B cell (primary cell): ENCODE measurements around the gene PIK3R3.

Source experiments
- EZH2 ChIP-seq: IDR thresholded peaks from 2 replicates; pipeline ENCODE4 v1.6.1; 2012; ENCODE audit warnings: borderline replicate concordance, low read depth, mild to moderate bottlenecking, moderate library complexity, low read length; ENCODE audit not compliant: insufficient read depth, poor library complexity, severe bottlenecking
- TF ChIP-seq, protein P1 (sequence below): fragments of 200-600 bp; IDR thresholded peaks from one replicate; pipeline ENCODE4 v1.8.0; 2022; ENCODE audit warnings: antibody characterized with exemption, mild to moderate bottlenecking

- TF ChIP-seq, protein P1, sequence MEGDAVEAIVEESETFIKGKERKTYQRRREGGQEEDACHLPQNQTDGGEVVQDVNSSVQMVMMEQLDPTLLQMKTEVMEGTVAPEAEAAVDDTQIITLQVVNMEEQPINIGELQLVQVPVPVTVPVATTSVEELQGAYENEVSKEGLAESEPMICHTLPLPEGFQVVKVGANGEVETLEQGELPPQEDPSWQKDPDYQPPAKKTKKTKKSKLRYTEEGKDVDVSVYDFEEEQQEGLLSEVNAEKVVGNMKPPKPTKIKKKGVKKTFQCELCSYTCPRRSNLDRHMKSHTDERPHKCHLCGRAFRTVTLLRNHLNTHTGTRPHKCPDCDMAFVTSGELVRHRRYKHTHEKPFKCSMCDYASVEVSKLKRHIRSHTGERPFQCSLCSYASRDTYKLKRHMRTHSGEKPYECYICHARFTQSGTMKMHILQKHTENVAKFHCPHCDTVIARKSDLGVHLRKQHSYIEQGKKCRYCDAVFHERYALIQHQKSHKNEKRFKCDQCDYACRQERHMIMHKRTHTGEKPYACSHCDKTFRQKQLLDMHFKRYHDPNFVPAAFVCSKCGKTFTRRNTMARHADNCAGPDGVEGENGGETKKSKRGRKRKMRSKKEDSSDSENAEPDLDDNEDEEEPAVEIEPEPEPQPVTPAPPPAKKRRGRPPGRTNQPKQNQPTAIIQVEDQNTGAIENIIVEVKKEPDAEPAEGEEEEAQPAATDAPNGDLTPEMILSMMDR: no peak
- no peak for TF ChIP-seq EZH2
Measured at GRCh38 chr1:46102769-46103476, 29.5 kb downstream of the PIK3R3 start.
